HepG2 (cell line): ENCODE results near the gene RIT2. TPM values are rescaled to one million over a fixed set of nuclear protein-coding genes. Genes with fewer than 3 reads are reported as not detected.

ENCODE experiments used
- ATAC-seq: fragments of 200-7000 bp; cut with Tn5 transposase; 3 replicates; pipeline ENCODE4 v1.9.1; 2020; ENCODE audit warnings: mild to moderate bottlenecking, moderate library complexity
- BruUV-seq: library from RNA; stranded (reverse); fragments of 400-500 nt; replicated peaks from 2 replicates; lab custom pipeline; 2021; lab: Mats Ljungman, UMichigan
- CTCF ChIA-PET: fragments of 300-600 bp; formaldehyde crosslinking; extraction: SDS; loops from one replicate; lab custom pipeline; 2021; ENCODE audit warnings: low total read pairs, inconsistent platforms, low intra/inter-chr PET ratio; lab: Yijun Ruan, JAX
- POLR2A ChIA-PET: fragments of 350-600 bp; sonication (Branson Sonifier 250); formaldehyde crosslinking; loops from one replicate; lab custom pipeline; 2020; ENCODE audit warnings: antibody characterized with exemption, inconsistent platforms; lab: Yijun Ruan, JAX
- DNase-seq: peaks from one replicate; pipeline ENCODE4 v3.0.0-alpha.2; 2015; ENCODE audit warnings: low spot score
- FAIRE-seq: peaks from 3 replicates; lab custom pipeline; 2011; peaks lifted over from hg19 to GRCh38; lab: Jason Lieb, UNC
- H2AFZ ChIP-seq: one replicate; pipeline ENCODE4 v1.6.1; 2011; ENCODE audit warnings: low read length, inconsistent platforms
- H3K27ac ChIP-seq: fragments of 300-600 bp; 3 replicates; pipeline ENCODE4 v1.8.0; 2011; ENCODE audit warnings: mixed run types, mild to moderate bottlenecking, mixed read lengths, low read length, inconsistent platforms; ENCODE audit not compliant: insufficient read depth; ENCODE audit errors: extremely low read length
- H3K27me3 ChIP-seq, 2 experiments: fragments of 200-600 bp in 1 of 2; 2 replicates in 1 of 2; 3 replicates in 1 of 2; pipeline versions ENCODE4 v1.6.0 to v1.8.0; 2011; ENCODE audit warnings: low read length in 2 of 2, mild to moderate bottlenecking in 2 of 2, moderate library complexity in 2 of 2, inconsistent platforms in 1 of 2; ENCODE audit not compliant: insufficient read depth in 2 of 2, control insufficient read depth in 1 of 2
- H3K36me3 ChIP-seq, 2 experiments: fragments of 200-600 bp in 1 of 2; replicated peaks in 1 of 2; 2 replicates in 1 of 2; 3 replicates in 1 of 2; pipeline versions ENCODE4 v1.5.1 to v1.8.0; 2011; ENCODE audit warnings: low read length in 2 of 2, inconsistent platforms in 1 of 2; ENCODE audit not compliant: insufficient read depth in 2 of 2, control insufficient read depth in 1 of 2
- H3K4me1 ChIP-seq: 2 replicates; pipeline ENCODE4 v1.5.1; 2012; ENCODE audit warnings: low read length, inconsistent platforms; ENCODE audit not compliant: insufficient read depth
- H3K4me2 ChIP-seq: 2 replicates; pipeline ENCODE4 v1.6.0; 2011; ENCODE audit warnings: low read depth, low read length, inconsistent platforms
- H3K4me3 ChIP-seq, 3 experiments: fragments of 200-600 bp in 1 of 3; sonication (generic), shearing (Covaris generic) in 1 of 3; replicated peaks in 1 of 3; 2 replicates each; pipeline ENCODE4 v1.5.1; 2011 to 2016; ENCODE audit warnings: low read length in 3 of 3, inconsistent platforms in 2 of 3, low read depth in 2 of 3, mild to moderate bottlenecking in 2 of 3, control low read depth in 1 of 3, mixed read lengths in 1 of 3; ENCODE audit not compliant: insufficient read depth in 1 of 3
- H3K79me2 ChIP-seq: one replicate; pipeline ENCODE4 v1.6.1; 2011; ENCODE audit warnings: low read length, inconsistent platforms; ENCODE audit not compliant: insufficient read depth
- H3K9ac ChIP-seq: 2 replicates; pipeline ENCODE4 v1.6.0; 2011; ENCODE audit warnings: mild to moderate bottlenecking, low read depth, low read length, inconsistent platforms; ENCODE audit not compliant: insufficient read depth
- H3K9me3 ChIP-seq: 2 replicates; pipeline ENCODE4 v1.5.1; 2012; ENCODE audit warnings: mild to moderate bottlenecking, low read length
- H4K20me1 ChIP-seq: 2 replicates; pipeline ENCODE4 v1.6.0; 2011; ENCODE audit warnings: inconsistent platforms, mild to moderate bottlenecking, low read length, moderate library complexity; ENCODE audit not compliant: insufficient read depth
- GATAD1 ChIP-seq: IDR thresholded peaks from 2 replicates; pipeline ENCODE4 v1.6.1; 2016; ENCODE audit warnings: missing genetic modification reagents, missing compliant biosample characterization
- MLX ChIP-seq: IDR thresholded peaks from 2 replicates; pipeline ENCODE4 v1.6.1; 2016
- PCBP2 ChIP-seq: fragments of 200-400 bp; formaldehyde crosslinking; optimal IDR thresholded peaks from 2 replicates; pipeline ENCODE3; 2018; ENCODE audit warnings: low read length, low read depth; ENCODE audit not compliant: poor library complexity, severe bottlenecking
- SMARCC2 ChIP-seq: fragments of 450-650 bp; IDR thresholded peaks from 2 replicates; pipeline ENCODE4 v1.6.1; 2017; ENCODE audit warnings: antibody characterized with exemption, mild to moderate bottlenecking
- TGIF2 ChIP-seq: IDR thresholded peaks from 2 replicates; pipeline ENCODE4 v1.6.1; 2016; ENCODE audit warnings: control low read depth, missing compliant biosample characterization
- TOE1 ChIP-seq: sonication (generic); formaldehyde crosslinking; IDR thresholded peaks from 2 replicates; pipeline ENCODE4 v1.4.0; 2020; ENCODE audit warnings: mild to moderate bottlenecking, missing genetic modification reagents
- ZFP90 ChIP-seq: sonication (generic); formaldehyde crosslinking; IDR thresholded peaks from 2 replicates; pipeline ENCODE4 v1.8.0; 2022; ENCODE audit warnings: missing genetic modification reagents, mild to moderate bottlenecking, inconsistent platforms, borderline replicate concordance
- ZMAT3 ChIP-seq: sonication (generic); formaldehyde crosslinking; conservative IDR thresholded peaks from 2 replicates; pipeline ENCODE4 v1.7.0; 2021; ENCODE audit warnings: missing genetic modification reagents
- ZNF136 ChIP-seq: sonication (generic); formaldehyde crosslinking; IDR thresholded peaks from 2 replicates; pipeline ENCODE4 v1.8.1; 2022; ENCODE audit warnings: low read depth, mild to moderate bottlenecking, moderate library complexity, missing genetic modification reagents
- ZNF782 ChIP-seq: sonication (generic); formaldehyde crosslinking; IDR thresholded peaks from 2 replicates; pipeline ENCODE4 v1.4.0; 2020; ENCODE audit warnings: missing genetic modification reagents, mild to moderate bottlenecking, borderline replicate concordance
- WGBS: methylation state at CpG from one replicate; pipeline ENCODE4 v1.1.6; 2017; ENCODE audit warnings: low lambda C conversion rate; 5-methylcytosine and 5-hydroxymethylcytosine counted together
- in situ Hi-C: cut with HindIII; loops from 2 replicates; pipeline ENCODE4 v1.10.0; 2017; ENCODE audit warnings: low pct_unique_long_range_greater_than_20kb; ENCODE audit not compliant: extremely low pct_ligation_motif_present
- intact Hi-C: fragments of 100-400 bp; cut with micrococcal nuclease; formaldehyde crosslinking; loops from one replicate; pipeline ENCODE4 v1.10.0; 2022; ENCODE audit not compliant: unreplicated experiment
- polyA plus RNA-seq, 8 experiments: library from polyadenylated mRNA; depleted of rRNA in 3 of 8; stranded (reverse) in 7 of 8; unstranded in 1 of 8; fragments of >200 nt; fragmentation: Illumina TruSeq in 4 of 8; extraction: Trizol in 4 of 8; gene quantifications; 2 replicates each; pipeline versions ENCODE4 v1.2.1 to v1.2.3, GENCODE V29; 2011 to 2016; ENCODE audit warnings: low read depth in 4 of 8, missing spikeins in 1 of 8, mixed read lengths in 1 of 8; ENCODE audit not compliant: insufficient read depth in 1 of 8
- total RNA-seq, 5 experiments: library from RNA; depleted of rRNA; stranded (reverse); fragments of >200 nt; fragmentation: Illumina TruSeq; extraction: Trizol; gene quantifications; 2 replicates each; pipeline ENCODE4 v1.2.3, GENCODE V29; 2016; ENCODE audit warnings: low read depth in 1 of 5
- TF ChIP-seq, protein P1 (sequence below): sonication (generic); formaldehyde crosslinking; IDR thresholded peaks from 2 replicates; pipeline ENCODE4 v1.5.0; 2020; ENCODE audit warnings: mild to moderate bottlenecking, low read depth, missing genetic modification reagents, borderline replicate concordance
- TF ChIP-seq, protein P2 (sequence below): IDR thresholded peaks from 2 replicates; pipeline ENCODE4 v1.6.1; 2012; ENCODE audit warnings: low read length, improper control_type of control experiment
- TF ChIP-seq, protein P3 (sequence below): sonication (generic); formaldehyde crosslinking; IDR thresholded peaks from 2 replicates; pipeline ENCODE4 v1.5.0; 2020; ENCODE audit warnings: missing genetic modification reagents, mild to moderate bottlenecking, borderline replicate concordance

The RIT2 gene
- total and polyA plus RNA-seq, 2 of the 13 experiments (the other 11 are each of a cell fraction or from before 2014, with no cell fraction given) = not detected

DNA sequence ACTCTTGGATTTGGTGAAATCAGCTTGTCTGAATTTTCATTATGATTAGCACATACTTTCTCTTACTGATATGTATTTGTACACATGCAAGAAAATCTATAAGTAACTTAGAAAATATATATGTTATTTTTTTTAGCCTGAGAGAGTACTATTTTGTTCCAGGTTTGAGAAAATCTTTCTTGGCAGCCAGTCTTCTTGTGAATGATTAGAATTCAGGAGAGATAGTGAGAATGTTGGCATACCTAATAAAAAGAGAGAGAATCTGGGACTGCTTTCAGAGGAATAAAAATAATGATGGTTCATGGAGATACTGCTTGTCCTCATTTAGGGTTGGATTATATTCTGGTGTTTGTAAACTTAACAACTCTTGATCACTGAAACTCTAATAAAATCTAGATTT is 44.4 kb upstream of the RIT2 start:
- no peaks in the 10 kb centered on the region for H3K27me3 ChIP-seq
- H3K9me3 ChIP-seq = no peaks in the 10 kb centered on the region
- no peak for DNase-seq
- BruUV-seq = no TSS peak
- no peak overlapping the region for H3K27ac ChIP-seq
- no peak overlapping the region for H3K4me3 ChIP-seq
- ChIA-PET POLR2A (no interaction called here), CTCF (no interaction called here)
- no peak for ATAC-seq
- in situ Hi-C loops (no loop called here), intact Hi-C loops (no loop called here)
- H3K4me2 ChIP-seq = no peak overlapping the region
- no peaks in the 10 kb centered on the region for H3K79me2 ChIP-seq
- no peaks in the 10 kb centered on the region for H3K4me1 ChIP-seq
- no peaks in the 10 kb centered on the region for H3K36me3 ChIP-seq
- no peak for FAIRE-seq
- no peak for TF ChIP-seq TGIF2 (CRISPR knock-in tag)
- TF ChIP-seq, protein P1, sequence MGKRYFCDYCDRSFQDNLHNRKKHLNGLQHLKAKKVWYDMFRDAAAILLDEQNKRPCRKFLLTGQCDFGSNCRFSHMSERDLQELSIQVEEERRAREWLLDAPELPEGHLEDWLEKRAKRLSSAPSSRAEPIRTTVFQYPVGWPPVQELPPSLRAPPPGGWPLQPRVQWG (CRISPR knock-in tag) = no peak
- no peak for TF ChIP-seq SMARCC2
- no peak overlapping the region for H3K9ac ChIP-seq
- H2AFZ ChIP-seq = no peak overlapping the region
- no peaks in the 10 kb centered on the region for H4K20me1 ChIP-seq

DNA sequence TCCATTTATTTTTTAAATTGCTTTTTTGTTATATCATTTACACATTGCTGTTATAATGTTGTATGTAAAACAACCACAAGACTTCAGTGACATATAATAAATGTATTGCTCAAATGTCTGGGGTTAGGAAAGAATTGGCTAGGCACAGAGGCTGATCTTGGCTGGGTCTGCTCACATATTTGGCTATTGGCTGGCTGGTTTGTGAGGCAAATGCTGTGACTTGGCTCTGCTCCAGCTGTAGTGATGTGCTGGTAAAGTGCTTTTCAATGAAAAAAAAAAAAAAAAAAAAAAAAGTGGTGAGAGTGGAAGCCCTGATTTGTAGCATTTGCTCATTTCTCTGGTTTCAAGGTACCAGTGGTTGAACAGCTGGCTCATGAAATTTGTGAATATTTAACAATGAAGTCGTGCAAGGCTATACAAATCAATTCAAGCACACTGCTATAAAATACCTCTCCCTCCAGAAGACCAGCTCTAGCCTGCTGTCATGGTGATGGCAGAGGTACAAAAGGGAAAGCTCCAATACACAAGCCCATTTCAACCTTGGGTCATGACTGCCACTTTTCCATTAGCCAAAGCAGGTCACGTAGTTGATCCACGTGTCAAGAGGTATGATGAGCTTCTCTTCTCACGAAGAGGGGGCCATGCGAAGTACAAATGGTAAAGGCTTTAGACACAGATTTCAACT is 43.7 kb upstream of the RIT2 start:
- 15% methylated on average over 5 of the region's 5 CpGs for WGBS
- in situ Hi-C loops = no loop called here
- ChIA-PET POLR2A (no interaction called here), CTCF (no interaction called here)
- no TSS peak for BruUV-seq
- H3K27ac ChIP-seq = no peak overlapping the region
- H3K4me1 ChIP-seq = no peaks in the 10 kb centered on the region
- no peak for DNase-seq
- no peak for ATAC-seq
- H3K9me3 ChIP-seq = no peaks in the 10 kb centered on the region
- intact Hi-C loops = no loop called here
- no peaks in the 10 kb centered on the region for H3K27me3 ChIP-seq
- no peak overlapping the region for H3K4me3 ChIP-seq
- H3K9ac ChIP-seq = no peak overlapping the region
- no peaks in the 10 kb centered on the region for H3K79me2 ChIP-seq
- H3K4me2 ChIP-seq = no peak overlapping the region
- H2AFZ ChIP-seq = no peak overlapping the region
- H3K36me3 ChIP-seq = no peaks in the 10 kb centered on the region
- FAIRE-seq = no peak
- TF ChIP-seq ZNF782 (CRISPR knock-in tag) (no peak), ZFP90 (CRISPR knock-in tag) (no peak), MLX (CRISPR knock-in tag) (no peak), GATAD1 (no peak), ZNF136 (CRISPR knock-in tag) (no peak), ZMAT3 (CRISPR knock-in tag) (no peak), TOE1 (CRISPR knock-in tag) (no peak), PCBP2 (no peak)
- TF ChIP-seq, protein P2, sequence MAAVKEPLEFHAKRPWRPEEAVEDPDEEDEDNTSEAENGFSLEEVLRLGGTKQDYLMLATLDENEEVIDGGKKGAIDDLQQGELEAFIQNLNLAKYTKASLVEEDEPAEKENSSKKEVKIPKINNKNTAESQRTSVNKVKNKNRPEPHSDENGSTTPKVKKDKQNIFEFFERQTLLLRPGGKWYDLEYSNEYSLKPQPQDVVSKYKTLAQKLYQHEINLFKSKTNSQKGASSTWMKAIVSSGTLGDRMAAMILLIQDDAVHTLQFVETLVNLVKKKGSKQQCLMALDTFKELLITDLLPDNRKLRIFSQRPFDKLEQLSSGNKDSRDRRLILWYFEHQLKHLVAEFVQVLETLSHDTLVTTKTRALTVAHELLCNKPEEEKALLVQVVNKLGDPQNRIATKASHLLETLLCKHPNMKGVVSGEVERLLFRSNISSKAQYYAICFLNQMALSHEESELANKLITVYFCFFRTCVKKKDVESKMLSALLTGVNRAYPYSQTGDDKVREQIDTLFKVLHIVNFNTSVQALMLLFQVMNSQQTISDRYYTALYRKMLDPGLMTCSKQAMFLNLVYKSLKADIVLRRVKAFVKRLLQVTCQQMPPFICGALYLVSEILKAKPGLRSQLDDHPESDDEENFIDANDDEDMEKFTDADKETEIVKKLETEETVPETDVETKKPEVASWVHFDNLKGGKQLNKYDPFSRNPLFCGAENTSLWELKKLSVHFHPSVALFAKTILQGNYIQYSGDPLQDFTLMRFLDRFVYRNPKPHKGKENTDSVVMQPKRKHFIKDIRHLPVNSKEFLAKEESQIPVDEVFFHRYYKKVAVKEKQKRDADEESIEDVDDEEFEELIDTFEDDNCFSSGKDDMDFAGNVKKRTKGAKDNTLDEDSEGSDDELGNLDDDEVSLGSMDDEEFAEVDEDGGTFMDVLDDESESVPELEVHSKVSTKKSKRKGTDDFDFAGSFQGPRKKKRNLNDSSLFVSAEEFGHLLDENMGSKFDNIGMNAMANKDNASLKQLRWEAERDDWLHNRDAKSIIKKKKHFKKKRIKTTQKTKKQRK = no peak
- TF ChIP-seq, protein P3, sequence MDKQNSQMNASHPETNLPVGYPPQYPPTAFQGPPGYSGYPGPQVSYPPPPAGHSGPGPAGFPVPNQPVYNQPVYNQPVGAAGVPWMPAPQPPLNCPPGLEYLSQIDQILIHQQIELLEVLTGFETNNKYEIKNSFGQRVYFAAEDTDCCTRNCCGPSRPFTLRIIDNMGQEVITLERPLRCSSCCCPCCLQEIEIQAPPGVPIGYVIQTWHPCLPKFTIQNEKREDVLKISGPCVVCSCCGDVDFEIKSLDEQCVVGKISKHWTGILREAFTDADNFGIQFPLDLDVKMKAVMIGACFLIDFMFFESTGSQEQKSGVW (CRISPR knock-in tag) = no peak
- TF ChIP-seq, all 625 proteins: peak for 0
- no peaks in the 10 kb centered on the region for H4K20me1 ChIP-seq
